GM10847 (cell line): ENCODE results near the gene UBXN7.

Experiments
- POLR2A ChIP-seq: IDR thresholded peaks from 2 replicates; pipeline ENCODE4 v1.6.1; 2011; ENCODE audit not compliant: insufficient read length; ENCODE audit errors: extremely low read depth

UBXN7 gene, protein sequence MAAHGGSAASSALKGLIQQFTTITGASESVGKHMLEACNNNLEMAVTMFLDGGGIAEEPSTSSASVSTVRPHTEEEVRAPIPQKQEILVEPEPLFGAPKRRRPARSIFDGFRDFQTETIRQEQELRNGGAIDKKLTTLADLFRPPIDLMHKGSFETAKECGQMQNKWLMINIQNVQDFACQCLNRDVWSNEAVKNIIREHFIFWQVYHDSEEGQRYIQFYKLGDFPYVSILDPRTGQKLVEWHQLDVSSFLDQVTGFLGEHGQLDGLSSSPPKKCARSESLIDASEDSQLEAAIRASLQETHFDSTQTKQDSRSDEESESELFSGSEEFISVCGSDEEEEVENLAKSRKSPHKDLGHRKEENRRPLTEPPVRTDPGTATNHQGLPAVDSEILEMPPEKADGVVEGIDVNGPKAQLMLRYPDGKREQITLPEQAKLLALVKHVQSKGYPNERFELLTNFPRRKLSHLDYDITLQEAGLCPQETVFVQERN

DNA sequence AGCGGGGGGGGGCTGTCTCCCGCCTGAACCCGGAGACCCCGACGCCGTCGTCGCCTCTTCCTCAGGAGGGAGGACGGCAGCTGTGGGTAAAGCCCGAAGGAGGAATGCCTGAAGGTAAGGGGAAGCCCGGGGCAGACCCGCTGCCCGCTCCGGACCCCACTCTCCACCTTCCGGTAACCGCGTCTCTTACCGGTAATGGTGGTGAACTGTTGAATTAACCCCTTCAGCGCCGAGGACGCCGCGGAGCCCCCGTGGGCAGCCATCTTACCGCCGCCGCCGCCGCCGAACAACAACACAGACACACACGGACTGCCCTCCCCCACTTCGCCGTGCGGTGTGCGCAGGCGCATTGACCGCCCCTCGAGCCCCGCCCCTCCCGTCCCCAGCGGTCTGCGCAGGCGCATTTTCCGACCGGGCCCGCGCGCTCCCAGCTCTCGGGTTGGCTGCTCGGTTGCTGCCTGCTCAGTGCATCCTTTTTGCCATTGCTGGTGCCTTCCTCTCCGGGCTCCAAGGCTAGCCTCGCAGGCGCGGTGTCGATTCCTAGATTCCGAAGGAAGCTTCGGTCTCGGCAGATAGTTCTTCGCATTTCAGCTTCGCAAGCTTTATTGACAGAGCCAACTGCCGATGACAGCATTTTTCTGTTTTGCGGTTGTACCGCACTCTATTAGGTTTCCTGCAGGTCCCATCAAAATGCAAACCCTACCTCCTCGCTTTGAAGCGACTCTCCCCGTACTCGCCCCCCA is at the start of gene UBXN7:
Gene UBXN7 (minus strand): TSS at position 291 of the 743 bp plus-strand sequence. CDS start 28 bp downstream, at position 263.
- peak; percentile 54 for TF ChIP-seq POLR2A

DNA sequence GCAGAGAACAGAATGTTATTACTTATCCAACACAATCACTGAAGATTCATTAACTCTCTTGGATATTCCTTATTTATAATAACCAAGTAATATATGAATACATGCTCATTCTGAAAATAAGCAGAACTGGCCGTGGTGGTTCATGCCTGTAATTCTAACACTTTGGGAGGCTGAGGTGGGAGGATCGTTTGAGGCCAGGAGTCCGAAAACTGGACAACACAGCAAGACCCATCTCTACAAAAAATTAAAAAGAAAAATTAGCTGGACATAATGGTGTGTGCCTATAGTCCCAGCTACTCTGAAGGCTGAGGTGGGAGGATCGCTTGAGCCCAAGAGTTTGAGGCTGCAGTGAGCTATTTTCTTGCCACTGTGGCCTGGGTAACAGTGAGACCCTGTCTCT is 45.5 kb upstream of the UBXN7 start:
- no peak for TF ChIP-seq POLR2A

DNA sequence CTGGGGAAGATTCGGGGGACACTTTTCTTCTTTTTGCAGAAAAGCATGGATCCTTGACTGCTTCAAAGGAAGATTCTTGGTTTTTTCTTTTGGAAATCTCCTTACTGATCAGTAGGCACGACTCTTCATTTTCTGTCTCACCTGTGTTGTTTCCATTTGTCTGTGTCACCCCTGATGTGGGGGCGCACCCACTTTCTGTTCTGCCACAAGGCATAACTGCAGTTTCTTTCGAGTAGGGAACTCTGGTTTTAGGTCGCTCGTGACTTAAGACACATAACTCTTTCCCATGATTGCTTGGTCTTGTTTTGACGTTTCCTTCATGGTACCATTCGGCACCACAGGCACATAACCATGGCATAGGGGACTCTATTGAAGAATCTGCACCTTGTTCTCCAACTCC is 40.1 kb upstream of the UBXN7 start:
- no peak for TF ChIP-seq POLR2A

DNA sequence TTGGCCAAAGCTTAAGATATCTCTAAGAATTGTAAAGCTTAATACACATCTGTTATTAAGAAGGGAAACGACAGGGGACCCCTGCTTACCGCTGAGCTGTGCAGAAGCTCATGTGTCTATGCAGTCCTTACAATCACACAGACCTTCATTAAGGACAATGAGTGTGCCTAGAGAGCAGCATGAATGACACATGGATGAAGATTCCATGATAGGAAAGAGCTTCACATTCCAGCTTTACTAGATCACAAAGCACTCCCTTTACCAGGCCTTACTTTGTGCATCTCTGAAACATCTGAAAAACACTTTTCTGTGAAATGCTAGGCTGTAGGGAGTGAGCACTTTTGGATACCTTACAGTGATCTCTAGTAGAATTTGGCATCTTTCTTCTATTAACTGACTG is 39.3 kb upstream of the UBXN7 start:
- no peak for TF ChIP-seq POLR2A

DNA sequence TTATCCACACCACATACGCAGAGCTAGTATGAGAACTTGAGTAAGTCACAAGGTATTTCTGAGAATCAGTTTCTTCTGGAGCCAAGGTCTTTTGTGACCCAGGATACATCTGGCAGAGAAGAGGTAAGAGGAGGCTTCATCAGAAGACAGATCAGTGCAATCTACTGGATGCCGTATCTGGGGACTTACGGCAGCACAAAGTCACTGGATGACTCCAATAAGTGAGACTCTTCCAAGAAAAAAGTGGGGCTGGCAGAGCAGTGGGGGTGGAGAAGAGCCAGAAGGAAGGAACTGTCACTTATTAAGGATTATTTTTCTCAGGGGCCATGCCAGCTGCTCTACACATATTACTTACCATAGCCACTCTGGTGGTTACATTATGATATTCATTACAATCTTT is 31.6 kb upstream of the UBXN7 start:
- no peak for TF ChIP-seq POLR2A

DNA sequence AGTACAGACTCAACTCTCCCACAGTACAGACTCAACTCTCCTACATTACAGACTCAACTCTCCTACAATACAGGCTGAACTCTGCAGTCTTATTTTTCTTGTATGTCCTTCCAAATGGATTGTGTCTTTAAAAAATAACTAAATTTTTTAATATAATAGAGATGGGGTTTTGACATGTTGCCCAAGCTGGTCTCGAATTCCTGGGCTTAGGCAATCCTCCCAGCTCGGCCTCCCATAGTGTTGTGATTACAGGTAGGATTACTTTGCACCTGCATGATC is 31.2 kb upstream of the UBXN7 start:
- TF ChIP-seq POLR2A, result no peak

DNA sequence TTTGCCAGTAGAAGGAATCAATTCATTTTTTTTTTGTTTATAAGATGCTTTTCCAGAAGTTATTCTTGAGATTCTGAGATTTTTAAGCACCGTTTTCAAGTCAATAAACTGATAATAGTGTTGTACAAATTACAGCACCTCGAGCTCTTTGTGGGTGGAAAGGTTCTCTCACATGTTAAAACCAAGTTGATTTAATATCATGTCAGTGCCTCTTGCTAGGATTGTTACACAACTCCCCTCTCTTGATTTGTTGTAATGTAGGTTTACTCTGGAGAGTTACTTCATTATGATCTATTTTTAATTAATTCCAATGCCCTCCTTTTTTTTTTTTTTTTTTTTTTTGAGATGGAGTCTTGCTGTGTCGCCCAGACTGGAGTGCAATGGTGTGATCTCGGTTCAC is 25.8 kb upstream of the UBXN7 start:
- no peak for TF ChIP-seq POLR2A

DNA sequence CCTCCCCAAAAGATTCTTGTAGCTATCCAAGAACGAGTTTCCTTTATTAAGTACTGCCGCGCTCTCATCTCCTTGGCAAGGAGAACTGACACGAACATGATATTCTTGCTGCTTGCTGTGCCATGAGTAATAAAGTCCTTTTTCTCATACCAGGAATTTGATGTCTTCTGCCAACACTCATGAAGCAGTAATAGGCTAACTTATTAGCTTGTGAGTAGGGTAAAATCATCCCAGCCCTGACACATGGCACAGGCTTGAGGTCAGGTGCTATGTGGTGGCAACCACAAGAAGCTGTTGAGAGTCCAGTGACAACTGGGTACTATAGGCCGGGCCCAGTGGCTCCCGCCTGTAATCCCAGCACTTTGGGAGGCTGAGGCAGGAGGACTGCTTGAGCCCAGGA is 22.7 kb upstream of the UBXN7 start:
- TF ChIP-seq POLR2A, result no peak

DNA sequence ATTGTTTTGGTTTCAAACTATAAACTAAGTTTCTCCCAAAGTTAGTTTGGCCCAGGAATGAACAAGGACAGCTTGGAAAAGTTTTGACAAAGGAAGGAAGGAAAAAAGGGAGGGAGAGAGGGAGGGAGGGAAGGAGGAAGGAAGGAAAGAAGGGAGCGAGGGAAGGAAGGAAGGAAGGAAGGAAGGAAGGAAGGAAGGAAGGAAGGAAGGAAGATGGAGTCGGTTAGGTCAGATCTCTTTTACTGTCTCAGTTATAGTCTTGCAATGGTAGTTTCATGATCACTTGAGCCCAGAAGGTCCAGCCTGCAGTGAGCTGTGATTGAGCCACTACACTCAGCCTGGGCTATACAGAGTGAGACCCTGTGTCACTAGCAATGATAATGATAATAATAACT is 12.3 kb upstream of the UBXN7 start:
- no peak for TF ChIP-seq POLR2A

DNA sequence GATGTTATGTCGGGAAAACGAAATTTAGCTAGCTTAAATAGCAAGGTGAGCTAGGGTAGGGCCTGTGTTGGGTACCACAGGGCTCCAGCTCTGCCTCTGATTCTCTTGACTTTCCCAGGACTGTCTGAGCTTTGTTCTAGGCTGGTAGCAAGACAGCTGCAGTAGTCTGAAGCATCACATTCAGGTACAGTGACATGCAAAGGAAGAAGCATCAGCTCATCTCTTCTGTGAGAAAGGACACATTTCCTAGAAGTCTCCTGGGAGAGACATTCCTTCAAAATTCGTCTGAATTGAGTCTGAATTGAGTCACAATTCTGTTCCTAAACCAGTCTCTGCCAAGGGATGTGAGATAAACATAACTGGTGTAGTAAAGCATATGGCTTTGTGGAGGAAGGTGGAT is 8.5 kb upstream of the UBXN7 start:
- TF ChIP-seq POLR2A, result no peak

GRCh38 chr3:196440041-196440537 is 7.9 kb upstream of the UBXN7 start:
- TF ChIP-seq POLR2A, result no peak

GRCh38 chr3:196431181-196432136 is 768 bp downstream of the UBXN7 start:
- TF ChIP-seq POLR2A, result no peak

DNA sequence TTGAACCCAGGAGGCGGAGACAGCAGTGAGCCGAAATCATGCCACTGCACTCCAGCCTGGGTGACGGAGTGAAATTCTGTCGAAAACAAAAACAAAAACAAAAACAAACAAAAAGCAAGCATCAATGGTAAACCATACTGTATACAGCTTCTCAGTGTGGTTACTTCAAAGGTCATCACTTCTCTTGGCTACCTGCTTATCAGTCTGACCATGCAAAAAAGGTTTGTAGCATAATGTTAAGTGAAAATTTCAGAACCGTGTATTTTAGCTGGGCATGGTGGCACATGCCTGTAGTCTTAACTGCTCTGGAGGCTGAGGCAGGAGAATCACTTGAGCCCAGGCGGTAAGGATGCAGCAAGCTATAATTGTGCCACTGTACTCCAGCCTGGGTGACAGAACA is 4.2 kb downstream of the UBXN7 start:
- no peak for TF ChIP-seq POLR2A

DNA sequence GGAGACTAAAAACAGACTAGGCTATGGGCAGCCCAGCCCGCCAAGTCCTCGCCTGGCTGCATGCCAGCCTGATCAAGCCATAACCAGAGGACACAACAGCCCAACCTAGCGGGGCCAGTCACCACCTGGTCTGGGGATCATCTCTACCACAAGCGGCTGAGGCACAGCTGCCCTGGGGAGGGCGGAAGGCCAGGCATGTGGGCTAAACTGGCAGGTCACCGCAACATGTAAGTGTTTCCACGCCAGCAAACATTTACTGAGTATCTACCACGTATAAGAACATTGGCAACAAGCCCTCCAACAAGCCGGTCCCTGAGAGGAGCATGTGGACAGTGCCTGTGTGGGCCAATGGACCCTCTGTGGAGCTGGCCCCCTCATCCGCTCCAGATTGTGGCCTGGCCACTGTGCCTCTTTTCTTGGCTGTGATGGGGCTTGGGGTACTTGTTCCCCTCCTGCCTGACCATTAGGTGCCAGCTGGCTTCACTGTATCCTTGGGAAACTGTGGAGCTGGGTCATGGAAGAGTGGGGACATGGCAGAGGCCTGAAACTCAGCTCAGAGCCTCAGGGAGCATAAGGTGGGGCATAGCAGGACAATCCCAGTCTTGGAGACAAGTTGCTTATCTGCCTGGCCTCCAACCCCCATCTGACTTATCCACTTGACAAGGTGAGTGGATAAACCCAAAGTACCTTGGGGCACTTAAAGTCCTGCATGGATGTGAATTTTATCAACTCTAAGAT is 9.0 kb downstream of the UBXN7 start:
- TF ChIP-seq POLR2A, result no peak

- TF ChIP-seq POLR2A, result no peak
Observed at GRCh38 chr3:196419386-196419785, 12.8 kb downstream of the UBXN7 start.

GRCh38 chr3:196418601-196419000 is 13.6 kb downstream of the UBXN7 start:
- no peak for TF ChIP-seq POLR2A
